ENCODE measurements around the gene CTNND1.

DNA sequence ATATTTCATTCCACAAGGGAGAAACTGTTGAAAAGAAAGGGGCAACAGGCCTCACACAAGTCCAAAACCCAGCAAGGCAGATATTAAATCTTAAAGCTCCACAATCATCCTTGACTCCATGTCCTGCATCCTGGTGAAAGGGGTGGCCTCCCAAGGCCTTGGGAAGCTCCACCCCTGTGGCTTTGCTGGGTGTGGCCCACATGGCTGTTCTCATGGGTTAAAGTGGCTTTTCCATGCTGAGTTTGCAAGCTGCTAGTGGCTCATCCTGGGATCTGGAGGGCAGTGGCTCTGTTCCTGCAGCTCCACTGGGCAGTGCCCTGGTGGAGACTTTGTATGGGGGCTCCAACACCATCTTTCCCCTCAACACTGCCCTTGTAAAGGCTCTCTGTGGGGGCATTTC lies 106.4 kb downstream of the CTNND1 start:
- no peak for TF ChIP-seq POLR2A (IDR thresholded peaks at IDR 0.05)
- TF ChIP-seq, protein P1, sequence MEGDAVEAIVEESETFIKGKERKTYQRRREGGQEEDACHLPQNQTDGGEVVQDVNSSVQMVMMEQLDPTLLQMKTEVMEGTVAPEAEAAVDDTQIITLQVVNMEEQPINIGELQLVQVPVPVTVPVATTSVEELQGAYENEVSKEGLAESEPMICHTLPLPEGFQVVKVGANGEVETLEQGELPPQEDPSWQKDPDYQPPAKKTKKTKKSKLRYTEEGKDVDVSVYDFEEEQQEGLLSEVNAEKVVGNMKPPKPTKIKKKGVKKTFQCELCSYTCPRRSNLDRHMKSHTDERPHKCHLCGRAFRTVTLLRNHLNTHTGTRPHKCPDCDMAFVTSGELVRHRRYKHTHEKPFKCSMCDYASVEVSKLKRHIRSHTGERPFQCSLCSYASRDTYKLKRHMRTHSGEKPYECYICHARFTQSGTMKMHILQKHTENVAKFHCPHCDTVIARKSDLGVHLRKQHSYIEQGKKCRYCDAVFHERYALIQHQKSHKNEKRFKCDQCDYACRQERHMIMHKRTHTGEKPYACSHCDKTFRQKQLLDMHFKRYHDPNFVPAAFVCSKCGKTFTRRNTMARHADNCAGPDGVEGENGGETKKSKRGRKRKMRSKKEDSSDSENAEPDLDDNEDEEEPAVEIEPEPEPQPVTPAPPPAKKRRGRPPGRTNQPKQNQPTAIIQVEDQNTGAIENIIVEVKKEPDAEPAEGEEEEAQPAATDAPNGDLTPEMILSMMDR (IDR thresholded peaks at IDR 0.05): no peak
